GM12878 (cell line): ENCODE data around the gene CPSF4. TPM values are rescaled to one million over a fixed set of nuclear protein-coding genes. Genes with fewer than 3 reads are reported as not detected.

ENCODE experiments used
- ATAC-seq: fragments of 200-7000 bp; cut with Tn5 transposase; 3 replicates; pipeline ENCODE4 v1.9.1; 2020; ENCODE audit warnings: mild to moderate bottlenecking, moderate library complexity
- BruUV-seq: library from RNA; stranded (reverse); fragments of 400-500 nt; replicated peaks from 2 replicates; lab custom pipeline; 2021; lab: Mats Ljungman, UMichigan
- CTCF ChIA-PET: fragments of 300-600 bp; sonication (Branson Sonifier 250); formaldehyde crosslinking; extraction: SDS; loops from one replicate; lab custom pipeline; 2021; ENCODE audit warnings: inconsistent platforms; lab: Yijun Ruan, JAX
- POLR2A ChIA-PET: fragments of 350-600 bp; formaldehyde crosslinking; extraction: SDS; loops from one replicate; lab custom pipeline; 2021; ENCODE audit warnings: inconsistent platforms; lab: Charles Lee
- RAD21 ChIA-PET: fragments of 300-600 bp; sonication (Branson Sonifier 250); formaldehyde crosslinking; loops from one replicate; lab custom pipeline; 2023; ENCODE audit warnings: antibody characterized with exemption; ENCODE audit not compliant: unreplicated experiment; lab: Charles Lee
- SMC1A ChIA-PET: fragments of 300-600 bp; sonication (Branson Sonifier 250); formaldehyde crosslinking; loops from one replicate; lab custom pipeline; 2023; ENCODE audit not compliant: unreplicated experiment, uncharacterized antibody; lab: Charles Lee
- DNase-seq: peaks from one replicate; pipeline ENCODE4 v3.0.0-alpha.2; 2011; ENCODE audit warnings: low read depth, low spot score
- FAIRE-seq: peaks from 3 replicates; lab custom pipeline; 2011; peaks lifted over from hg19 to GRCh38; lab: Jason Lieb, UNC
- H2AFZ ChIP-seq: 2 replicates; pipeline ENCODE4 v1.6.0; 2011; ENCODE audit warnings: low read depth, low read length, control low read depth; ENCODE audit not compliant: control insufficient read depth
- H3K27ac ChIP-seq: 2 replicates; pipeline ENCODE4 v1.5.1; 2011; ENCODE audit warnings: control low read depth; ENCODE audit not compliant: control insufficient read depth, insufficient read depth
- H3K27me3 ChIP-seq, 2 experiments: replicated peaks in 1 of 2; 2 replicates each; pipeline versions ENCODE4 v1.6.0 to v1.6.1; 2011; ENCODE audit warnings: low read length in 1 of 2; ENCODE audit not compliant: control insufficient read depth in 2 of 2, insufficient read depth in 2 of 2
- H3K36me3 ChIP-seq, 2 experiments: 2 replicates each; pipeline ENCODE4 v1.5.1; 2011; ENCODE audit warnings: low read length in 1 of 2; ENCODE audit not compliant: control insufficient read depth in 2 of 2, insufficient read depth in 2 of 2
- H3K4me1 ChIP-seq: 2 replicates; pipeline ENCODE4 v1.6.1; 2011; ENCODE audit warnings: mild to moderate bottlenecking, low read length, moderate library complexity, mixed read lengths; ENCODE audit not compliant: control insufficient read depth, insufficient read depth
- H3K4me2 ChIP-seq: 2 replicates; pipeline ENCODE4 v1.6.0; 2011; ENCODE audit warnings: control low read depth; ENCODE audit not compliant: control insufficient read depth, insufficient read depth
- H3K4me3 ChIP-seq: fragments of 200-600 bp; sonication (generic); 2 replicates; pipeline ENCODE4 v1.5.1; 2016
- H3K79me2 ChIP-seq: 2 replicates; pipeline ENCODE4 v1.6.0; 2011; ENCODE audit warnings: low read length; ENCODE audit not compliant: control insufficient read depth, insufficient read depth
- H3K9ac ChIP-seq: 2 replicates; pipeline ENCODE4 v1.8.0; 2011; ENCODE audit warnings: low read length, control low read depth, mixed read lengths; ENCODE audit not compliant: control insufficient read depth, insufficient read depth
- H3K9me3 ChIP-seq: replicated peaks from 3 replicates; pipeline ENCODE4 v1.5.1; 2011; ENCODE audit warnings: mild to moderate bottlenecking, low read length; ENCODE audit not compliant: control insufficient read depth, insufficient read depth
- H4K20me1 ChIP-seq: 2 replicates; pipeline ENCODE4 v1.6.0; 2011; ENCODE audit not compliant: control insufficient read depth, insufficient read depth
- IRF3 ChIP-seq: fragments of 450-650 bp; IDR thresholded peaks from 2 replicates; pipeline ENCODE4 v1.6.1; 2014; ENCODE audit warnings: mild to moderate bottlenecking
- PAX8 ChIP-seq: fragments of 450-650 bp; IDR thresholded peaks from 2 replicates; pipeline ENCODE4 v1.6.1; 2017; ENCODE audit warnings: mild to moderate bottlenecking, moderate library complexity
- POLR2A ChIP-seq: IDR thresholded peaks from 2 replicates; pipeline ENCODE4 v1.6.1; 2011; ENCODE audit warnings: low read depth, mild to moderate bottlenecking, low read length
- RAD51 ChIP-seq: fragments of 450-650 bp; IDR thresholded peaks from 2 replicates; pipeline ENCODE4 v1.6.1; 2016; ENCODE audit warnings: moderate library complexity, mild to moderate bottlenecking, inconsistent platforms
- RUNX3 ChIP-seq: IDR thresholded peaks from 2 replicates; pipeline ENCODE4 v1.6.1; 2012; ENCODE audit warnings: low read length, inconsistent platforms
- SIN3A ChIP-seq: IDR thresholded peaks from 2 replicates; pipeline ENCODE4 v1.6.1; 2012; ENCODE audit warnings: low read depth, low read length, improper control_type of control experiment
- SREBF1 ChIP-seq: IDR thresholded peaks from 2 replicates; pipeline ENCODE4 v1.6.1; 2012; ENCODE audit warnings: mild to moderate bottlenecking, low read length
- YBX1 ChIP-seq: fragments of 450-650 bp; IDR thresholded peaks from 2 replicates; pipeline ENCODE4 v1.6.1; 2016; ENCODE audit warnings: antibody characterized with exemption
- WGBS: methylation state at CpG from one replicate; pipeline ENCODE4 v1.1.6; 2016; ENCODE audit warnings: low lambda C conversion rate; ENCODE audit not compliant: insufficient replicate concordance, insufficient coverage; ENCODE audit errors: missing lambda C conversion rate; 5-methylcytosine and 5-hydroxymethylcytosine counted together
- in situ Hi-C: fragments of 300-500 bp; cut with MboI; formaldehyde crosslinking; loops from 9 replicates; pipeline ENCODE4 v1.14.3; 2018; ENCODE audit warnings: mixed read lengths
- intact Hi-C: fragments of 100-400 bp; cut with micrococcal nuclease; formaldehyde crosslinking; loops from one replicate; pipeline ENCODE4 v1.14.2; 2022; ENCODE audit not compliant: unreplicated experiment
- polyA plus RNA-seq, 11 experiments: library from polyadenylated mRNA; depleted of rRNA in 4 of 11; unstranded in 6 of 11; stranded (reverse) in 5 of 11; fragments of >200 nt; fragmentation: Nextera tagmentation in 4 of 11; fragmentation: Illumina TruSeq in 1 of 11; extraction: Ambion mirVana in 4 of 11; extraction: Trizol in 1 of 11; gene quantifications; 1 replicate in 1 of 11; 2 replicates in 10 of 11; pipeline versions ENCODE4 v1.2.1 to v1.2.3, GENCODE V29; 2011 to 2016; ENCODE audit warnings: inconsistent platforms in 2 of 11, missing spikeins in 2 of 11, low read depth in 1 of 11
- total RNA-seq, 4 experiments: library from RNA; depleted of rRNA in 3 of 4; stranded (reverse); fragments of >200 nt in 3 of 4; fragmentation: Illumina TruSeq in 1 of 4; extraction: Trizol in 1 of 4; gene quantifications; 2 replicates each; pipeline versions ENCODE4 v1.2.1 to v1.2.3, GENCODE V29; 2013 to 2021

CPSF4 gene
- total and polyA plus RNA-seq, 10 of the 15 experiments (the other 5 are each of a cell fraction or from before 2014, with no cell fraction given) = 13.6 to 70.1 (median 45.0) TPM

GRCh38 chr7:99403764-99404163 is 35.0 kb upstream of the CPSF4 start (continued):
- TF ChIP-seq RAD51 (no peak), SREBF1 (no peak), YBX1 (no peak), PAX8 (no peak), IRF3 (no peak), RUNX3 (no peak)
- TF ChIP-seq, all 136 proteins: peak for 0

- ChIA-PET CTCF (interaction anchor here (0.6 kb wide), 1 partner anchor 59 kb away, joined by 3 read pairs; no protein-coding TSS in a partner anchor), SMC1A (no interaction called here), POLR2A (no interaction called here), RAD21 (no interaction called here)
- Histone ChIP-seq H3K4me3 (no peak overlapping the region), H3K27me3 (no peaks in the 10 kb centered on the region), H3K4me1 (peaks cover 7% of the 10 kb centered on the region), H3K9ac (no peak overlapping the region), H3K36me3 (peaks cover 17 to 20% of the 10 kb centered on the region in 2 experiments), H3K9me3 (no peaks in the 10 kb centered on the region), H3K4me2 (no peak overlapping the region), H2AFZ (no peak overlapping the region), H3K27ac (no peak overlapping the region), H3K79me2 (peaks cover 43% of the 10 kb centered on the region), H4K20me1 (no peaks in the 10 kb centered on the region)
- in situ Hi-C loops (no loop called here), intact Hi-C loops (no loop called here)
- WGBS = 86% methylated on average over 18 of the region's 18 CpGs
- no TSS peak for BruUV-seq
- FAIRE-seq = no peak
- TF ChIP-seq POLR2A = peak; percentile 12; the same call in 1 of the 2 replicates
- TF ChIP-seq SIN3A = no peak
- ATAC-seq = no peak
- no peak for DNase-seq
Measured at GRCh38 chr7:99404235-99404976, 34.3 kb upstream of the CPSF4 start.
